Suprapubic skin (tissue), 4 donors: ENCODE data around the gene DDX10.

Source experiments
- POLR2A ChIP-seq, 2 donors: fragments of 450-650 bp; IDR thresholded peaks; one replicate each; pipeline ENCODE4 v1.6.1; 2017; ENCODE audit warnings: antibody characterized with exemption in 2 of 2, mild to moderate bottlenecking in 2 of 2, moderate library complexity in 2 of 2
- POLR2AphosphoS5 ChIP-seq, 3 donors: sonication (generic); formaldehyde crosslinking; IDR thresholded peaks; one replicate each; pipeline ENCODE4 v1.6.1; 2017; ENCODE audit warnings: antibody characterized with exemption in 3 of 3
- TF ChIP-seq, protein P1 (sequence below), 2 donors: fragments of 200-600 bp in 1 of 2; fragments of 450-650 bp in 1 of 2; sonication (generic) in 1 of 2; IDR thresholded peaks; one replicate each; pipeline ENCODE4 v1.5.1; 2016 to 2019; ENCODE audit warnings: antibody characterized with exemption in 2 of 2, mild to moderate bottlenecking in 1 of 2, moderate library complexity in 1 of 2

- TF ChIP-seq POLR2A (IDR thresholded peaks at IDR 0.05) (no peak), POLR2AphosphoS5 (IDR thresholded peaks at IDR 0.05) (no peak)
- TF ChIP-seq, protein P1, sequence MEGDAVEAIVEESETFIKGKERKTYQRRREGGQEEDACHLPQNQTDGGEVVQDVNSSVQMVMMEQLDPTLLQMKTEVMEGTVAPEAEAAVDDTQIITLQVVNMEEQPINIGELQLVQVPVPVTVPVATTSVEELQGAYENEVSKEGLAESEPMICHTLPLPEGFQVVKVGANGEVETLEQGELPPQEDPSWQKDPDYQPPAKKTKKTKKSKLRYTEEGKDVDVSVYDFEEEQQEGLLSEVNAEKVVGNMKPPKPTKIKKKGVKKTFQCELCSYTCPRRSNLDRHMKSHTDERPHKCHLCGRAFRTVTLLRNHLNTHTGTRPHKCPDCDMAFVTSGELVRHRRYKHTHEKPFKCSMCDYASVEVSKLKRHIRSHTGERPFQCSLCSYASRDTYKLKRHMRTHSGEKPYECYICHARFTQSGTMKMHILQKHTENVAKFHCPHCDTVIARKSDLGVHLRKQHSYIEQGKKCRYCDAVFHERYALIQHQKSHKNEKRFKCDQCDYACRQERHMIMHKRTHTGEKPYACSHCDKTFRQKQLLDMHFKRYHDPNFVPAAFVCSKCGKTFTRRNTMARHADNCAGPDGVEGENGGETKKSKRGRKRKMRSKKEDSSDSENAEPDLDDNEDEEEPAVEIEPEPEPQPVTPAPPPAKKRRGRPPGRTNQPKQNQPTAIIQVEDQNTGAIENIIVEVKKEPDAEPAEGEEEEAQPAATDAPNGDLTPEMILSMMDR (IDR thresholded peaks at IDR 0.05), result no peak
These were observed 274.3 kb downstream of the DDX10 start for GRCh38 chr11:108939135-108939534.
